HG02981 (cell line): ENCODE results near the gene SEC24B.
"Not testable (repeated sequence)": the region's sequence is repeated elsewhere in the genome, so short reads cannot be mapped to it uniquely, and the experiment has no call there.

Experiments
- ATAC-seq: cut with Tn5 transposase; IDR thresholded peaks from one replicate; pipeline ENCODE4 v1.9.1; 2021; ENCODE audit warnings: mild to moderate bottlenecking, moderate library complexity; ENCODE audit not compliant: unreplicated experiment

Gene SEC24B

DNA sequence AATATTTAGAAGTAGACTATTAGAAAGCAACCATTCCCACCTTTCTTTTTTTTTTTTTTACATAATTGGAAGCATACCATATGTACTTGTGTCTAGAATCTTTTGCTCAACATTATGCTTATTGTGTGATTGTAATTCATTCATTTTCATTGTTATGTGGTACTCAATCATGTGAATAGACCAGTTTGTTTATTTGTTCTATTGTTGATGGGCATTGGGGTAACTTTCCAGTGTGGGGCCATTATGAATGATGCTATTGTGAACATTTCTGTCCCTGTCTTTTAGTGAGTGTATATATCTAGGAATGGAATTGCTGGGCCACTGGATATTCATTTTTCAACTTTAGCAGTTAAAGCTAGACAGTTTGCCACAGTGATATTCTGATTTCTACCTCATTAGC lies 63.9 kb downstream of the SEC24B start:
- ATAC-seq, result no peak

DNA sequence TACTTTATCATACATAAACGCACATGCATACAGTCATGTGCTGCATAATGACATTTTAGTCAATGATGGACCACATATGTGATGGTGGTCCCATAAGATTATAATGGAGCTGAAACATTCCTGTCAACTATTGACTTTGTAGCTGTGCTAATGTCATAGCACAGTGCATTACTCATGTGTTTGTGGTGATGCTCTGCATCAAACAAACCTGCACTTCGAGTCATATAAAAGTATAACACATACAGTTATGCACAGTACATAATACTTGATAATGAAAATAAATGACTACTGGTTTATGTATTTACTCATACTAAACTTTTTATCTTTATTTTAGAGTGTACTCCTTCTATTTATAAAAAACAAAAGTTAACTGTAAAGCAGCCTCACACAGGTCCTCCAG lies 65.9 kb downstream of the SEC24B start:
- ATAC-seq, result no peak

DNA sequence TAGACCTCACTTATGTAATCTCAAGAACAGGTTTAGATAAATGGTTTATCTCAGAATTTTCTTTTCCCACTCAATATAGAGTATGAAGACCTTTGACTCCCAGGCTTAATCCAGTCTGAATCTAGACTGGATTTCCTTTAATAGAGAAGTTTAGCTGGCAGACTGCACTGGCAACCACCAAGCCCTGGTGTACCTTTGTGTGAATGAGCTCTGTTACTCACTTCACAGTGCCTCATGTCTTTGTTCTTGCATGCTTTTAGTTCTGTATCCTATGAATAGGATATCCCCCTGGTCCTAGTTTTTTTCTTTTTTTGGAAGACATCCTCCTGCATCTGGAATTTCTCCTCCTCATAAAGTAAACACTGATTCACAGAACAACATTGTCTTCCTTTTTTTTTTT lies 73.3 kb downstream of the SEC24B start:
- ATAC-seq, result no peak

- ATAC-seq, result no peak
These were observed 77.1 kb downstream of the SEC24B start for GRCh38 chr4:109510687-109511086.

DNA sequence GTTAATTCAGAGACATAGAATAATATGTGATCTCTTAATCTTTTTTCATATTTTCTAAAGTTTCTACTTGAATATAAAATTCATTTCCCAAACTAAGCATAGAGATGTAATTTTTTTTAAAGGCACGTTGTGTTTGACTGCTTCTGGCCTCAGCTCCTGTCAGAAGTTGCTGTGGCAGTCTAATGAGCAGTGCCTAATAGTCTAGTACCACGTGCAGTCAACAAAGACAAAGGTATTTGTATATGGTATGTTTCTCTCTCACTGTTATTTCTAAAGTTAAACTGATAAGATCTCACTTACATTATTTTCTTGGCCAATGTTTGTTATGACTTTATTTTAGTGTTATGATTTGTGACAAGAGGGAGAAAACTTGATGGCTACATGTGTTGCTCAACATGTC lies 77.8 kb downstream of the SEC24B start:
- no peak for ATAC-seq

DNA sequence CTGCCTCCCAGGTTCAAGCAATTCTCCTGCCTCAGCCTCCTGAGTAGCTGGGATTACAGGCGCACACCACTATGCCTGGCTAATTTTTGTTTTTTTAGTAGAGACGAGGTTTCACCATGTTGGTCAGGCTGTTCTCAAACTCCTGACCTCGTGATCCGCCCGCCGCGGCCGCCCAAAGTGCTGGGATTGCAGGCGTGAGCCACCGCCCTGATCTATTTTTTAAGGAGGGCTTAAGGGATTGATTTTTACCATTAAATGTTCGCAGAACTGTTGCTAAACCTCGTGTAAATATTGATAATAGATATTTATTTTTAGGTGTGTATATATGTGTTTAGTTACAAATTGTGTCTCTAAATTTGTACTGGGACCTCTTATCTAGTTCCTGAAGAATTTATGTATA lies 79.8 kb downstream of the SEC24B start:
- not testable (repeated sequence) for ATAC-seq

- no peak for ATAC-seq
These were observed 98.6 kb downstream of the SEC24B start for GRCh38 chr4:109532182-109532581.

DNA sequence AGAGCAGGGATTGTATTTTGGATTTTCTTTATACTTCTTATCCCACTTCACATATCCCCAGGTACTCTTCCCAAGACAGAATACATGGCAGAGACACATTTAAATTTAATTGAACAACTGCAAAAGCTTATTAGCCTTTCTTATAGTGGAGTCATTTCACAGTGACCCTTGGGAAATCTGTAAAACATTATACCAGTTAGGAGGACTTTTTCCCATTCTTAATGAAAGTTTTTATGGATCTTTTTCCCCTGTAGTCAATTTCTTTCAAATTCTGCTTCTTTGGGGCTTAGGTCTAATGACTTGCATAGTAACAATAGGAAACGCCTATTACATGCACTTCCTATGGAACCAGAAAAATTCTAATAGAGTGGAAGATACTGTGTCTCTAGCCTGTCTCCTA lies 111.8 kb downstream of the SEC24B start:
- ATAC-seq, result no peak

GRCh38 chr4:109547394-109547793 lies 113.8 kb downstream of the SEC24B start:
- no peak for ATAC-seq

DNA sequence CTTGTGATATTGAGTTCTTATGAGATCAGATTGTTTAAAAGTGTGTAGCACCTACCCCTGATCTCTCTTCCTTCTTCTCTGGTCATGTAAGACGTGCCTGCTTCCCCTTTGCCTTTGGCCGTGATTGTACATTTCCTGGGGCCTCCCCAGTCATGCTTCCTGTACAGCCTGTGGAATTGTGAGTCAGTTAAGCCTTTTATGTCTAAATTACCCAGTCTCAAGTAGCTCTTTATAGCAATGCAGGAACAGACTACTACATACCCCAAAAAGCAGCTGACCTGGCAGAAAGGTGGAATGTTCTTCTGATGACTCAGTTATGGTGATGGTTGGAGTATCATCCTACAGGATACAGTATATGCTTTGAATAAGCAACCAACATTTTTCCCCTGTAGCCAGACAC lies 115.0 kb downstream of the SEC24B start:
- no peak for ATAC-seq

GRCh38 chr4:109552237-109552636 lies 118.6 kb downstream of the SEC24B start:
- no peak for ATAC-seq

- no peak for ATAC-seq
These were observed 119.5 kb downstream of the SEC24B start for GRCh38 chr4:109553130-109553529.

DNA sequence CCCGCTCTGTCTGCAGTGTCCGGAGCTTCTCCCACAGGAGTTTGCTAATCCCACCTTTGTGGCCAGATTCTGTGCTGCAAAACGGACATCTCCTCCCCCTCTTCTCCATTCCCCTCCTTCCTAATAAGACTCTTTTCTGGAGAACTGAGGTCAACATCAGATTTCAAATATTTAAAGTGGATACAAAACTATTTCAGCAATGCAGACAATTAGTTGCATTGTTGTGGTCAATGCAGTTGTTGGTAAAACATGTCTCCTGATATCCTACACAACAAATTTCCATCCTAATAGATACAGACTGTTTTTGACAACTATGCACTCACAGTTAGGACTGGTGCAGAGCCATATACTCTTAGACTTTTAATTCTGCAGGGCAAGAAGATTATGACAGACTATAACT lies 121.4 kb downstream of the SEC24B start:
- no peak for ATAC-seq

- ATAC-seq, result no peak
These were observed 123.8 kb downstream of the SEC24B start for GRCh38 chr4:109557433-109557832.

- not testable (repeated sequence) for ATAC-seq
These were observed 124.5 kb downstream of the SEC24B start for GRCh38 chr4:109558095-109558494.

DNA sequence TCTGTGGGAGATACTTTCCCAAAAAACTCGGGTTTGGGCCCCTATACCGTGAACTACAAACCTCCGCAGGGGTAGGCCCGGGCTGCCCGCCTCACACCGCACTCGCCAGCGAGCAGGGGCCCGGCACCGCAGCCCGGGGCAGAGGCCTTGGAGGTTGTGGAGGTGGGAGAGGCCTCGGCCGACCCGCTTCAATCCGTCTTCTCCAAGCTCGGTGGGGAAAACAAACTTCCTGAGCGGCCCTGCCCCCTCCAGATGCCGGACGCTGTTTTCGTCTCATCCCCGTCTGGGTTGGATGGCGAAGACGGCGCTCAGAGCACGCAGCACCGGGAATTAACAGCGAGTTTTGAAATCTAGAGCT lies 126.0 kb downstream of the SEC24B start:
- ATAC-seq, result peak; percentile 18

DNA sequence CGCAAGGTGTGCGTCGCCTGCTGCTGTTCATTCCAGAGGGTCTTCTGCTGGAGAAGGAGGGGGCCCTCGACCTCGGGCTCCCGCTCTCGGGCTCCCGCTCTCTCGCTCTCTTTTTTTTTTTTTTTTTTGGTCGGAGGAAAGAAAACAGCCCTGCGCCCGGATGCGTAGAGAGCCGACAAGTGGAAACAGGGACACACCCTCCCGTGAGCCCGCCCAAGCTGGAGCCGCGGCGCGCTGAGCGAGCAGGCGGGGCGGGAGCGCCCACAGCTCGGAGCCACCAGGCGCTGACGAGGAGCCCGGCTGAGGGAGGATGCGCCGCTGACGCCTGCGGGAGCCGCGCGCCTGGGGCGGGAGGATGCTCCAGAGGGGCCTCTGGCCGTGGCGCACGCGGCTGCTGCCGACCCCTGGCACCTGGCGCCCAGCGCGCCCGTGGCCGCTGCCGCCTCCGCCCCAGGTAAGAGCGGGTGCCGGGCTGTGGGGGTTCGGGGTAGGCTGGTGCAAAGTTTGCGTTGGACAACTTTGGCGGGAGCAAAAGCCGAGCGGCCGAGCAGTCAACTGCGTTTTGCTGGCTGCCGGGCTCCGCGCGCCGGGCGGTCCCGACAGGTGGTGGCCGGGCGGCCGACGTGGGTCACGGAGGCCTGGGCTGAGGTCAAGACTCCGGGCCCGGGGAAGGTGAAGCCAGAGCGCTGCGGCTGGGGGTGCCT lies 126.5 kb downstream of the SEC24B start, which contains the start of gene MCUB:
Gene MCUB (plus strand): TSS at position 264 of the 704 bp plus-strand sequence. CDS start 92 bp downstream, at position 356.
- ATAC-seq, result peak; percentile 90

GRCh38 chr4:109560687-109561461 lies 127.3 kb downstream of the SEC24B start:
- peak; percentile 65 for ATAC-seq

DNA sequence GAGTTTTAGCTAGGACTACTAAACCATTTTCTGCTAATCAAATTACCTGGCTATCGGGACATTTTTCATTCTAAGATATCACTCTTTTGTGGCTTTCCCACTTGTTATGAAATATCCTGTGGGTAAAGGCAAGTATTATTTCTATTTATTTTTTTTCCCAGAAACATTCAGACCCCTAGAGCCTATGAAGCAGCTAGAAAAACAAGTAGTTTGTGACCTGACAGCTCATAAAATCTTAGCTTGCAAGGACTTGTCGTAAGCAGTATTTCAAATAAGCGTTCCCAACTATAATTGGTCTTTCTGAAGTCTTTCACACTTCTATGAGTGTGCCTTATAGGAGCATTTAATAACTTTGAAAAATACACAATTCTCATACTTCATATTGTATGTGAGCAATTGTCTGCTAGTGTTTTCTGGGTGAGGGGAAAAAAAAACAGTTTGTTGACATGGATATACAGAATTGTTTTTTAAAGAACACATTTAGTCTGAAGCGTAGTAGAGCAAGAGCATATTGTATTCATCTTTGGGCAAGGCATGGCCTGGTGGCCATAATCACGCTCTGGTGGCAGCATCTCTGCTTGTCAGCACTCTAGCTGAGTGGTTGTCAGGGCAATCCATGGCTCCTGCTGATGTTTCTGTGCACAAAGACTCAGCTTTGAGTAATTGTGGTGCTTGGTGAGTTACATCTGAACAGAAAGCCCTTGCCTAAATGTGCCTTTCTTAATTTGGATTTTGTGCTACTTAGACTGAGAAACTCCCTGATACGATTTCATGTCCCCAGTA lies 129.0 kb downstream of the SEC24B start:
- no peak for ATAC-seq

- ATAC-seq, result no peak
These were observed 137.9 kb downstream of the SEC24B start for GRCh38 chr4:109571494-109571893.

DNA sequence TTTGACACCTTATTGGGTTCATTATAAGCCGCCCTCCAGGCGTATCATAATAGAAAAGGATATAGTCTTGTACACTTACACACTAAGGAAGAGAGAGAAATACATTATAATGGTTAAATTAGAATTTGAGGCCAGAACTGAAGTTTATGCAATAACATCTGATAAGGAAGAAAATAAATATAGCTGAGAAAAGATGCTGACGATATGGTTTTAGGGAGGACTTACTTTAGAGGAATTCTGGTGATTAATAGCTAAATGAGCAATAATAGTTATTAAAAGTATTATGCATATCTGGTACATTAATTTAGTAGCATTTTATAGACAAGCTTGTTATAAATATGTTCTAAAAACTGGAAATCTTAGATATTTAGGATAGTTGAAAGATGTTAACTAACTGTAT lies 138.5 kb downstream of the SEC24B start:
- ATAC-seq, result no peak

- no peak for ATAC-seq
These were observed 140.8 kb downstream of the SEC24B start for GRCh38 chr4:109574443-109574850.
